Measurements from ENCODE around the gene ZNF580.

GRCh38 chr19:55659822-55660221 lies 19.0 kb downstream of the ZNF580 start:
- TF ChIP-seq CTCF (IDR thresholded peaks at IDR 0.05; ENCODE audit: poor library complexity) (no peak), EZH2phosphoT487 (IDR thresholded peaks at IDR 0.05; ENCODE audit: low read depth, severe bottlenecking, unreplicated experiment) (no peak), EZH2 (IDR thresholded peaks at IDR 0.05; ENCODE audit: borderline replicate concordance) (no peak)
